PC-9 (cell line): Measurements from ENCODE around the gene UVSSA. TPM values are rescaled to one million over a fixed set of nuclear protein-coding genes. Genes with fewer than 3 reads are reported as not detected.

Source experiments
- BruUV-seq: library from RNA; stranded (reverse); fragments of 400-500 nt; replicated peaks from 2 replicates; lab custom pipeline; 2021; lab: Mats Ljungman, UMichigan
- CTCF ChIA-PET: fragments of 300-600 bp; sonication (Branson Sonifier 250); formaldehyde crosslinking; loops from one replicate; lab custom pipeline; 2022; ENCODE audit warnings: antibody characterized with exemption; lab: Charles Lee
- POLR2A ChIA-PET: fragments of 300-600 bp; sonication (Branson Sonifier 250); formaldehyde crosslinking; loops from one replicate; lab custom pipeline; 2022; ENCODE audit warnings: antibody characterized with exemption; ENCODE audit not compliant: unreplicated experiment; lab: Charles Lee
- DNase-seq, 2 experiments: peaks; one replicate each; pipeline versions ENCODE4 v3.0.0 to v3.0.0-alpha.2; 2015 to 2022; ENCODE audit warnings: mixed read lengths in 1 of 2
- H2AFZ ChIP-seq: fragments of 200-600 bp; sonication (generic); 2 replicates; pipeline ENCODE4 v1.8.1; 2017; ENCODE audit warnings: antibody characterized with exemption
- H3F3A ChIP-seq: fragments of 200-600 bp; sonication (generic); 2 replicates; pipeline ENCODE4 v1.8.1; 2017; ENCODE audit warnings: antibody characterized with exemption, mild to moderate bottlenecking, low read depth; ENCODE audit not compliant: insufficient read depth
- H3K27ac ChIP-seq: fragments of 200-600 bp; sonication (generic); 2 replicates; pipeline ENCODE4 v1.6.1; 2016; ENCODE audit warnings: mixed run types
- H3K27me3 ChIP-seq: fragments of 200-600 bp; sonication (generic); 2 replicates; pipeline ENCODE4 v1.6.1; 2016; ENCODE audit warnings: low read depth, mixed run types; ENCODE audit not compliant: insufficient read depth
- H3K36me3 ChIP-seq: fragments of 200-600 bp; sonication (generic); 2 replicates; pipeline ENCODE4 v1.6.1; 2016; ENCODE audit warnings: low read depth, mixed run types
- H3K4me1 ChIP-seq: fragments of 200-600 bp; sonication (generic); replicated peaks from 2 replicates; pipeline ENCODE4 v1.6.1; 2016; ENCODE audit warnings: mixed run types; ENCODE audit not compliant: insufficient read depth
- H3K4me2 ChIP-seq: fragments of 200-600 bp; sonication (generic); 2 replicates; pipeline ENCODE4 v1.6.1; 2017; ENCODE audit warnings: mixed run types
- H3K4me3 ChIP-seq: fragments of 200-600 bp; sonication (generic); 2 replicates; pipeline ENCODE4 v1.6.1; 2016; ENCODE audit warnings: mixed run types
- H3K79me2 ChIP-seq: fragments of 200-600 bp; sonication (generic); 2 replicates; pipeline ENCODE4 v1.6.1; 2017; ENCODE audit warnings: low read depth, mixed run types
- H3K9me2 ChIP-seq: fragments of 200-600 bp; sonication (generic); 2 replicates; pipeline ENCODE4 v1.8.1; 2017; ENCODE audit warnings: mild to moderate bottlenecking; ENCODE audit not compliant: insufficient read depth
- H3K9me3 ChIP-seq: fragments of 200-600 bp; sonication (generic); 2 replicates; pipeline ENCODE4 v1.8.1; 2016; ENCODE audit warnings: low read depth; ENCODE audit not compliant: insufficient read depth
- H4K20me1 ChIP-seq: fragments of 200-600 bp; sonication (generic); 2 replicates; pipeline ENCODE4 v1.8.1; 2017; ENCODE audit not compliant: insufficient read depth
- EZH2 ChIP-seq: fragments of 200-600 bp; sonication (generic); IDR thresholded peaks from 2 replicates; pipeline ENCODE4 v1.8.0; 2017; ENCODE audit warnings: antibody characterized with exemption, low read depth
- intact Hi-C: fragments of 100-400 bp; cut with micrococcal nuclease; formaldehyde crosslinking; loops from one replicate; pipeline ENCODE4 v1.10.0; 2022; ENCODE audit not compliant: unreplicated experiment
- total RNA-seq: library from RNA; stranded (reverse); gene quantifications from 2 replicates; pipeline ENCODE4 v1.2.3, GENCODE V29; 2021
- TF ChIP-seq, protein P1 (sequence below): fragments of 200-600 bp; sonication (generic); conservative IDR thresholded peaks from 2 replicates; pipeline ENCODE4 v1.6.1; 2017; ENCODE audit warnings: mixed run types, antibody characterized with exemption, mild to moderate bottlenecking, moderate library complexity

Gene UVSSA
- total RNA-seq, 1 experiment from 2014 or later = 24.3 TPM

GRCh38 chr4:1396806-1397455, 49.9 kb downstream of the UVSSA start:
- Histone ChIP-seq H3K4me2 (no peak overlapping the region), H3K27ac (no peak overlapping the region), H3K27me3 (peaks cover 40% of the 10 kb centered on the region), H4K20me1 (no peaks in the 10 kb centered on the region; the same call in 1 of the 2 replicates), H2AFZ (no peak overlapping the region), H3K4me3 (no peak overlapping the region), H3K9me3 (no peaks in the 10 kb centered on the region), H3K4me1 (no peaks in the 10 kb centered on the region), H3K9me2 (no peaks in the 10 kb centered on the region), H3F3A (no peaks in the 10 kb centered on the region), H3K36me3 (no peaks in the 10 kb centered on the region), H3K79me2 (no peaks in the 10 kb centered on the region)
- POLR2A ChIA-PET = no interaction called here
- TF ChIP-seq, protein P1, sequence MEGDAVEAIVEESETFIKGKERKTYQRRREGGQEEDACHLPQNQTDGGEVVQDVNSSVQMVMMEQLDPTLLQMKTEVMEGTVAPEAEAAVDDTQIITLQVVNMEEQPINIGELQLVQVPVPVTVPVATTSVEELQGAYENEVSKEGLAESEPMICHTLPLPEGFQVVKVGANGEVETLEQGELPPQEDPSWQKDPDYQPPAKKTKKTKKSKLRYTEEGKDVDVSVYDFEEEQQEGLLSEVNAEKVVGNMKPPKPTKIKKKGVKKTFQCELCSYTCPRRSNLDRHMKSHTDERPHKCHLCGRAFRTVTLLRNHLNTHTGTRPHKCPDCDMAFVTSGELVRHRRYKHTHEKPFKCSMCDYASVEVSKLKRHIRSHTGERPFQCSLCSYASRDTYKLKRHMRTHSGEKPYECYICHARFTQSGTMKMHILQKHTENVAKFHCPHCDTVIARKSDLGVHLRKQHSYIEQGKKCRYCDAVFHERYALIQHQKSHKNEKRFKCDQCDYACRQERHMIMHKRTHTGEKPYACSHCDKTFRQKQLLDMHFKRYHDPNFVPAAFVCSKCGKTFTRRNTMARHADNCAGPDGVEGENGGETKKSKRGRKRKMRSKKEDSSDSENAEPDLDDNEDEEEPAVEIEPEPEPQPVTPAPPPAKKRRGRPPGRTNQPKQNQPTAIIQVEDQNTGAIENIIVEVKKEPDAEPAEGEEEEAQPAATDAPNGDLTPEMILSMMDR = no peak
- no peak for TF ChIP-seq EZH2
- DNase-seq = no peak
- no TSS peak for BruUV-seq
- intact Hi-C loops = no loop called here
- CTCF ChIA-PET = no interaction called here

- BruUV-seq = no TSS peak
- intact Hi-C loops = no loop called here
- Histone ChIP-seq H3K79me2 (no peaks in the 10 kb centered on the region), H3K4me3 (no peak overlapping the region), H3K27me3 (peaks cover 43% of the 10 kb centered on the region), H4K20me1 (no peaks in the 10 kb centered on the region), H3K9me2 (no peaks in the 10 kb centered on the region), H3F3A (no peaks in the 10 kb centered on the region), H2AFZ (no peak overlapping the region), H3K9me3 (no peaks in the 10 kb centered on the region), H3K36me3 (no peaks in the 10 kb centered on the region), H3K4me1 (no peaks in the 10 kb centered on the region), H3K4me2 (peak overlapping the region; percentile 65; the same call in 1 of the 2 replicates), H3K27ac (no peak overlapping the region)
- ChIA-PET CTCF (no interaction called here), POLR2A (no interaction called here)
- no peak for DNase-seq
- no peak for TF ChIP-seq EZH2
- TF ChIP-seq, protein P1 = no peak
Measured at GRCh38 chr4:1398681-1399507, 51.9 kb downstream of the UVSSA start.

DNA sequence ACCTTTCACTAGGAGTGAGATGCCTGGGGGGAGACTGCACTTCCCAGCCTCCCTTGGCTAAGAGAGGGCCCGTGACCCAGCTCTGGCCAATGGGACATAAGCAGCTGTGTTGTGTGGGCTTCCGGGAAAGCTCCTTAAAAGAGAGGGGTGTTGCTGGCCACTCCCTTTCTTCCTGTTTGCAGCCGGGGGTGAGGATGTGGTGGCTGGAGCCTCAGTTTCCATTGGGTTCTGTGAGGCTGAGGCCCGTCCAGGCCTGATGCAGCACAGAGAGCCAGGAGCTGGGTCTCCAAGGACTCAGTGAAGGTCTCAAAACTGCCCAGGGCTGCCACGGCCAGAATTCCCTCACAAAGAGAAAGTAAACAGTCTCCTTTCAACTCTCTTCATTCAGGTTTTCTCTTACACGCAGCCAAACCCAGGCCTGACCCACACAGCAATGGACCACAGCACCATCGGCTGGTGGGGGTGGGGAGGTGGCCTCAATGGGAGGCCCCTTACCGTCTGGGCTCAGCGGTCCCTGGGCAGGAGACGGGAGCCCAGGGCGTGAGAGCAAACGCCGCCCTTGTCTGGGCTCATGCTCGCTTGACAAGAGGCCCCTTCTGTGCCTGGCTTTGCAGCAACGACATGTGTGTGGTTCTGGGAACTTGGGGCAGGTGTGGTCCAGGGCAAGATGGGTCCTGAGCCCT, 52.6 kb downstream of the UVSSA start:
- H3K9me3 ChIP-seq = no peaks in the 10 kb centered on the region
- H3K4me1 ChIP-seq = no peaks in the 10 kb centered on the region
- no peak overlapping the region for H3K27ac ChIP-seq
- BruUV-seq = no TSS peak
- H3K79me2 ChIP-seq = no peaks in the 10 kb centered on the region
- POLR2A ChIA-PET = no interaction called here
- intact Hi-C loops = no loop called here
- no peaks in the 10 kb centered on the region for H3K9me2 ChIP-seq
- CTCF ChIA-PET = interaction anchor here (0.7 kb wide), 1 partner anchor 114 kb away, joined by 8 read pairs; no protein-coding TSS in a partner anchor
- TF ChIP-seq EZH2 = no peak
- TF ChIP-seq, protein P1 = no peak
- peak overlapping the region; percentile 26; the same call in 1 of the 2 replicates for H3K4me3 ChIP-seq
- H4K20me1 ChIP-seq = no peaks in the 10 kb centered on the region
- H3K4me2 ChIP-seq = peak overlapping the region; percentile 65
- DNase-seq = no peak
- H3F3A ChIP-seq = no peaks in the 10 kb centered on the region
- H3K36me3 ChIP-seq = no peaks in the 10 kb centered on the region
- no peak overlapping the region; the same call in 1 of the 2 replicates for H2AFZ ChIP-seq
- peaks cover 43% of the 10 kb centered on the region for H3K27me3 ChIP-seq
